SH-SY5Y (cell line): ENCODE results near the gene CSNK1G2.

ENCODE experiments used
- GATA2 ChIP-seq: IDR thresholded peaks from 2 replicates; pipeline ENCODE4 v1.6.1; 2011; ENCODE audit warnings: mild to moderate bottlenecking, low read depth, low read length
- GATA3 ChIP-seq: IDR thresholded peaks from 2 replicates; pipeline ENCODE4 v1.6.1; 2011; ENCODE audit warnings: low read depth, mild to moderate bottlenecking, low read length, moderate library complexity

Gene CSNK1G2

GRCh38 chr19:1979017-1979416 lies 38.0 kb downstream of the CSNK1G2 start:
- TF ChIP-seq GATA3 (no peak), GATA2 (no peak)

GRCh38 chr19:1979642-1980041 lies 38.7 kb downstream of the CSNK1G2 start:
- TF ChIP-seq GATA3 (no peak), GATA2 (no peak)

GRCh38 chr19:1980091-1980808 lies 39.3 kb downstream of the CSNK1G2 start:
- TF ChIP-seq GATA3: no peak
- no peak for TF ChIP-seq GATA2

- TF ChIP-seq GATA3 (no peak), GATA2 (no peak)
Observed at GRCh38 chr19:1980809-1981181, 39.8 kb downstream of the CSNK1G2 start.

- TF ChIP-seq GATA3 (no peak), GATA2 (no peak)
Observed at GRCh38 chr19:1981253-1981652, 40.3 kb downstream of the CSNK1G2 start.

GRCh38 chr19:1984357-1984756 lies 43.4 kb downstream of the CSNK1G2 start:
- TF ChIP-seq GATA3 (no peak), GATA2 (no peak)

GRCh38 chr19:1985588-1986356 lies 44.8 kb downstream of the CSNK1G2 start:
- TF ChIP-seq GATA3 (no peak), GATA2 (no peak)

GRCh38 chr19:1986357-1987162 lies 45.6 kb downstream of the CSNK1G2 start:
- TF ChIP-seq GATA3 (no peak), GATA2 (no peak)

- TF ChIP-seq GATA3 (no peak), GATA2 (no peak)
Observed at GRCh38 chr19:1987197-1988187, 46.5 kb downstream of the CSNK1G2 start.

GRCh38 chr19:1989513-1990229 lies 48.7 kb downstream of the CSNK1G2 start:
- TF ChIP-seq GATA3: no peak
- TF ChIP-seq GATA2: no peak

GRCh38 chr19:1990230-1991017 lies 49.5 kb downstream of the CSNK1G2 start:
- TF ChIP-seq GATA3 (no peak), GATA2 (no peak)

GRCh38 chr19:1991018-1991913 lies 50.3 kb downstream of the CSNK1G2 start:
- no peak for TF ChIP-seq GATA3
